Heart left ventricle (tissue), 16 donors: ENCODE data around the gene TRMT2A. TPM values are rescaled to one million over a fixed set of nuclear protein-coding genes. Genes with fewer than 3 reads are reported as not detected.

Experiments used
- ATAC-seq, 4 donors: fragments of 200-7000 bp; cut with Tn5 transposase; one replicate each; pipeline ENCODE4 v1.9.1; 2020 to 2022; ENCODE audit warnings: moderate library complexity in 4 of 4, mild to moderate bottlenecking in 3 of 4, moderate number of reproducible peaks in 1 of 4
- DNase-seq, 5 donors: peaks; one replicate each; pipeline ENCODE4 v3.0.0-alpha.2; 2020
- H3K27ac ChIP-seq, 12 donors: fragments of 200-600 bp; sonication (generic) in 4 of 12; one replicate each; pipeline versions ENCODE4 v1.5.0 to v1.8.0; 2016 to 2022; ENCODE audit warnings: mild to moderate bottlenecking in 2 of 12
- H3K27me3 ChIP-seq, 9 donors: fragments of 200-600 bp; sonication (generic) in 2 of 9; one replicate each; pipeline versions ENCODE4 v1.5.1 to v1.8.0; 2016 to 2022; ENCODE audit warnings: mild to moderate bottlenecking in 3 of 9
- H3K36me3 ChIP-seq, 9 donors: fragments of 200-600 bp; sonication (generic) in 2 of 9; one replicate each; pipeline versions ENCODE4 v1.5.0 to v1.8.0; 2018 to 2022; ENCODE audit warnings: mild to moderate bottlenecking in 2 of 9
- H3K4me1 ChIP-seq, 12 donors: fragments of 200-600 bp; sonication (generic) in 4 of 12; one replicate each; pipeline versions ENCODE4 v1.5.0 to v1.8.0; 2016 to 2022; ENCODE audit warnings: mild to moderate bottlenecking in 3 of 12
- H3K4me3 ChIP-seq, 12 donors: fragments of 200-600 bp; sonication (generic) in 4 of 12; one replicate each; pipeline versions ENCODE4 v1.5.0 to v1.8.0; 2017 to 2022; ENCODE audit warnings: mild to moderate bottlenecking in 9 of 12, moderate library complexity in 4 of 12
- H3K9me3 ChIP-seq, 12 donors: fragments of 200-600 bp; sonication (generic) in 4 of 12; one replicate each; pipeline versions ENCODE4 v1.5.0 to v1.8.0; 2016 to 2022; ENCODE audit warnings: mild to moderate bottlenecking in 1 of 12
- CTCF ChIP-seq, 12 donors: fragments of 200-600 bp; sonication (generic) in 4 of 12; IDR thresholded peaks; one replicate each; pipeline versions ENCODE4 v1.5.0 to v1.8.0; 2018 to 2022; ENCODE audit warnings: antibody characterized with exemption in 12 of 12, mild to moderate bottlenecking in 5 of 12
- POLR2A ChIP-seq, 2 donors: fragments of 450-650 bp; IDR thresholded peaks; one replicate each; pipeline ENCODE4 v1.6.1; 2017; ENCODE audit warnings: antibody characterized with exemption in 2 of 2, mild to moderate bottlenecking in 2 of 2, moderate library complexity in 2 of 2
- WGBS, 4 donors: extraction: QIAGEN DNeasy Blood & Tissue Kit in 2 of 4; methylation state at CpG; one replicate each; pipeline versions ENCODE4 v1.1.5 to v1.1.7; 2013 to 2018; 5-methylcytosine and 5-hydroxymethylcytosine counted together
- intact Hi-C, 10 donors: fragments of 100-400 bp; cut with DNase I; formaldehyde crosslinking; loops; one replicate each; pipeline versions ENCODE4 v1.11.1 to v1.14.2; 2022
- polyA plus RNA-seq, 2 donors: library from polyadenylated mRNA; stranded (reverse); fragments of 200-250 nt; gene quantifications; one replicate each; pipeline ENCODE4 v1.2.3, GENCODE V29; 2013
- total RNA-seq, 9 donors: library from RNA; depleted of rRNA in 2 of 9; stranded (reverse); fragments of >200 nt in 2 of 9; fragmentation: NEBNext Ultra II Directional in 3 of 9; extraction: Animal tissue kit (Norgen Biotek cat#: 25700) in 3 of 9; gene quantifications; one replicate each; pipeline versions ENCODE4 v1.1.0 to v1.2.4, GENCODE V29; 2016 to 2023
- donor health status: ischemic (EF 13 %, LVEDD 7.1; RV severe dilation, severe dysfunction).
- donor health status: healthy with polysubstance abuse.
- donor health status: DM: no; HTN: yes; CAD: no.
- donor health status: DM: no; HTN: no; CAD: no.
- donor health status: ischemic (EF 25% LVEDD 6.9; RV normal size, moderate dysfunction).
- donor health status: ischemic (EF 25% LVEDD 5.7; RV mildly dilated, moderate dysfunction).
- donor health status: healthy.
- donor health status: DM: yes; HTN: yes; CAD: no.
- donor health status: ischemic (EF 35%, LVEDD 5.7; RV mildly dilated, moderate dysfunction).
- donor health status: nonischemic (EF 11% LVEDD 7.7; RV severe dilation, severe dysfunction).
- donor health status: DM: yes; HTN: yes; CAD: no.
- donor health status: PGD.
- donor health status: ischemic (EF 29% LVEDD 5.4; RV normal size, mild dysfunction).
- donor health status: nonischemic (EF 23%, LVEDD 6.1; RV moderate dilation, normal function).

The TRMT2A gene
- total and polyA plus RNA-seq, 11 donors, result 15.8 to 31.3 (median 20.2) TPM

- Histone ChIP-seq H3K4me3 (no peak overlapping the region), H3K27ac (no peak overlapping the region), H3K27me3 (no peaks in the 10 kb centered on the region), H3K36me3 (peaks cover 0 to 45% (median 12%) of the 10 kb centered on the region in 9 donors), H3K9me3 (no peaks in the 10 kb centered on the region), H3K4me1 (peaks cover 19 to 40% (median 37%) of the 10 kb centered on the region in 12 donors)
- ATAC-seq, result no peak
- TF ChIP-seq CTCF (IDR thresholded peaks at IDR 0.05) (no peak), POLR2A (IDR thresholded peaks at IDR 0.05) (no peak)
- DNase-seq, result no peak
- WGBS, 4 donors, result 91 to 95% (median 93%) methylated on average over 6 to 11 of the region's 11 CpGs
- intact Hi-C loops, result no loop called here
Observed at GRCh38 chr22:20140107-20140445, 23.1 kb upstream of the TRMT2A start.

- no peak overlapping the region for H3K4me3 ChIP-seq
- no peak for TF ChIP-seq CTCF (IDR thresholded peaks at IDR 0.05)
- no peak for TF ChIP-seq POLR2A (IDR thresholded peaks at IDR 0.05)
- DNase-seq (peak in 1 of 5 donors; percentile 60), ATAC-seq (no peak)
- 93 to 98% (median 96%) methylated on average over 24 to 36 of the region's 36 CpGs for WGBS, 4 donors
- peak overlapping the region in 1 of 12 donors; percentile 34 for H3K27ac ChIP-seq
- no peaks in the 10 kb centered on the region for H3K27me3 ChIP-seq
- peaks cover 0 to 43% (median 12%) of the 10 kb centered on the region in 9 donors for H3K36me3 ChIP-seq
- intact Hi-C loops, result no loop called here
- peaks cover 19 to 45% (median 41%) of the 10 kb centered on the region in 12 donors for H3K4me1 ChIP-seq
- no peaks in the 10 kb centered on the region for H3K9me3 ChIP-seq
Observed at GRCh38 chr22:20139391-20140106, 22.5 kb upstream of the TRMT2A start.

- Histone ChIP-seq H3K4me3 (no peak overlapping the region), H3K27me3 (no peaks in the 10 kb centered on the region), H3K27ac (peak overlapping the region in 6 of 12 donors; percentile 4 to 79 (median 36)), H3K9me3 (no peaks in the 10 kb centered on the region), H3K36me3 (peaks cover 0 to 39% (median 11%) of the 10 kb centered on the region in 9 donors), H3K4me1 (peaks cover 19 to 52% (median 48%) of the 10 kb centered on the region in 12 donors)
- WGBS, 4 donors, result 78 to 86% (median 81%) methylated on average over 16 of the region's 16 CpGs
- peak in 1 of 5 donors; percentile 49 for DNase-seq
- intact Hi-C loops, result no loop called here
- ATAC-seq, result peak in 3 of 4 donors; percentile 1 to 25 (median 10)
- TF ChIP-seq POLR2A (IDR thresholded peaks at IDR 0.05), result no peak
- TF ChIP-seq CTCF (IDR thresholded peaks at IDR 0.05), result no peak
Observed at GRCh38 chr22:20138868-20139267, 21.8 kb upstream of the TRMT2A start.

- 29 to 45% (median 32%) methylated on average over 4 of the region's 4 CpGs for WGBS, 4 donors
- no peak overlapping the region for H3K4me3 ChIP-seq
- intact Hi-C loops, result no loop called here
- no peaks in the 10 kb centered on the region for H3K9me3 ChIP-seq
- H3K27me3 ChIP-seq, result no peaks in the 10 kb centered on the region
- H3K36me3 ChIP-seq, result peaks cover 0 to 35% (median 8%) of the 10 kb centered on the region in 9 donors
- TF ChIP-seq POLR2A (IDR thresholded peaks at IDR 0.05) (no peak), CTCF (IDR thresholded peaks at IDR 0.05) (no peak)
- H3K27ac ChIP-seq, result peak overlapping the region in 11 of 12 donors; percentile 34 to 79 (median 67)
- DNase-seq (no peak), ATAC-seq (peak; percentile 3 to 28 (median 16))
- H3K4me1 ChIP-seq, result peaks cover 19 to 57% (median 51%) of the 10 kb centered on the region in 12 donors
Observed at GRCh38 chr22:20138417-20138738, 21.4 kb upstream of the TRMT2A start.
